K562 (cell line): ENCODE results near the gene MARS1. TPM values are rescaled to one million over a fixed set of nuclear protein-coding genes. Genes with fewer than 3 reads are reported as not detected.

Experiments
- ATAC-seq: fragments of 200-7000 bp; cut with Tn5 transposase; 3 replicates; pipeline ENCODE4 v1.9.1; 2020; ENCODE audit warnings: moderate library complexity
- BruUV-seq: library from RNA; stranded (reverse); fragments of 400-500 nt; replicated peaks from 2 replicates; lab custom pipeline; 2021; lab: Mats Ljungman, UMichigan
- CTCF ChIA-PET: fragments of 300-600 bp; formaldehyde crosslinking; extraction: SDS; loops from one replicate; lab custom pipeline; 2021; ENCODE audit warnings: low intra/inter-chr PET ratio; lab: Yijun Ruan, JAX
- POLR2A ChIA-PET: fragments of 300-600, 350-650 bp; sonication (Branson Sonifier 250); formaldehyde crosslinking; extraction: SDS; loops from one replicate; lab custom pipeline; 2021; ENCODE audit warnings: antibody characterized with exemption, inconsistent platforms; lab: Yijun Ruan, JAX
- DNase-seq, 4 experiments: peaks; one replicate each; pipeline versions ENCODE4 v3.0.0 to v3.0.0-alpha.2; 2011 to 2018; ENCODE audit warnings: low spot score in 3 of 4, mixed read lengths in 3 of 4; ENCODE audit errors: extremely low read depth in 1 of 4
- FAIRE-seq: peaks from 2 replicates; lab custom pipeline; 2011; peaks lifted over from hg19 to GRCh38; lab: Jason Lieb, UNC
- H2AFZ ChIP-seq: 2 replicates; pipeline ENCODE4 v1.6.0; 2011; ENCODE audit warnings: low read depth, low read length, control low read depth, inconsistent platforms
- H3K27ac ChIP-seq: fragments of 200-600 bp; 3 replicates; pipeline ENCODE4 v1.8.0; 2011; ENCODE audit warnings: low read depth, mild to moderate bottlenecking, control low read depth, inconsistent platforms, low read length, moderate library complexity, mixed read lengths; ENCODE audit errors: extremely low read depth
- H3K27me3 ChIP-seq, 2 experiments: fragments of 300-600 bp in 1 of 2; 2 replicates in 1 of 2; 3 replicates in 1 of 2; pipeline versions ENCODE4 v1.6.0 to v1.8.0; 2011; ENCODE audit warnings: inconsistent platforms in 2 of 2, low read length in 2 of 2, mild to moderate bottlenecking in 1 of 2, mixed read lengths in 1 of 2, moderate library complexity in 1 of 2; ENCODE audit not compliant: control insufficient read depth in 2 of 2, insufficient read depth in 2 of 2
- H3K36me3 ChIP-seq: fragments of 300-600 bp; 3 replicates; pipeline ENCODE4 v1.8.0; 2011; ENCODE audit warnings: mild to moderate bottlenecking, low read length, inconsistent platforms; ENCODE audit not compliant: control insufficient read depth, insufficient read depth
- H3K4me1 ChIP-seq, 2 experiments: fragments of 200-600 bp in 1 of 2; replicated peaks in 1 of 2; 2 replicates in 1 of 2; 3 replicates in 1 of 2; pipeline versions ENCODE4 v1.5.1 to v1.8.0; 2011; ENCODE audit warnings: inconsistent platforms in 2 of 2, low read length in 2 of 2, mild to moderate bottlenecking in 1 of 2, mixed read lengths in 1 of 2, moderate library complexity in 1 of 2; ENCODE audit not compliant: control insufficient read depth in 2 of 2, insufficient read depth in 2 of 2
- H3K4me2 ChIP-seq: 2 replicates; pipeline ENCODE4 v1.6.1; 2011; ENCODE audit warnings: low read length, control low read depth, inconsistent platforms, mixed read lengths; ENCODE audit not compliant: insufficient read depth
- H3K4me3 ChIP-seq: fragments of 200-600 bp; sonication (generic), shearing (Covaris generic); 2 replicates; pipeline ENCODE4 v1.5.1; 2016; ENCODE audit warnings: control low read depth, inconsistent platforms
- H3K79me2 ChIP-seq: fragments of 200-600 bp; 3 replicates; pipeline ENCODE4 v1.8.0; 2011; ENCODE audit warnings: low read length, inconsistent platforms; ENCODE audit not compliant: control insufficient read depth, insufficient read depth
- H3K9ac ChIP-seq, 2 experiments: 2 replicates each; pipeline versions ENCODE4 v1.6.0 to v1.6.1; 2011; ENCODE audit warnings: low read depth in 2 of 2, low read length in 2 of 2, control low read depth in 1 of 2, inconsistent platforms in 1 of 2, mild to moderate bottlenecking in 1 of 2, mixed read lengths in 1 of 2; ENCODE audit not compliant: insufficient read depth in 1 of 2
- H3K9me1 ChIP-seq: one replicate; pipeline ENCODE4 v1.6.0; 2011; ENCODE audit warnings: inconsistent platforms, mild to moderate bottlenecking, low read length, moderate library complexity; ENCODE audit not compliant: control insufficient read depth, insufficient read depth
- H3K9me3 ChIP-seq: replicated peaks from 2 replicates; pipeline ENCODE4 v1.5.1; 2011; ENCODE audit warnings: low read depth, low read length, inconsistent platforms; ENCODE audit not compliant: control insufficient read depth, insufficient read depth
- H4K20me1 ChIP-seq: replicated peaks from 2 replicates; pipeline ENCODE4 v1.6.1; 2011; ENCODE audit warnings: low read length, inconsistent platforms, mixed read lengths; ENCODE audit not compliant: control insufficient read depth, insufficient read depth
- EP300 ChIP-seq: IDR thresholded peaks from 2 replicates; pipeline ENCODE4 v1.6.1; 2012; ENCODE audit warnings: low read length, improper control_type of control experiment
- SIRT6 ChIP-seq: IDR thresholded peaks from one replicate; pipeline ENCODE4 v1.6.1; 2012; ENCODE audit warnings: low read depth, mild to moderate bottlenecking, control low read depth, inconsistent platforms, low read length, moderate library complexity
- STAT6 ChIP-seq: sonication (generic); formaldehyde crosslinking; IDR thresholded peaks from 2 replicates; pipeline ENCODE4 v1.8.1; 2023; ENCODE audit warnings: mild to moderate bottlenecking, missing genetic modification reagents
- SUPT5H ChIP-seq: fragments of 450-650 bp; IDR thresholded peaks from 2 replicates; pipeline ENCODE4 v1.6.1; 2016
- ZBED1 ChIP-seq: IDR thresholded peaks from 2 replicates; pipeline ENCODE4 v1.6.1; 2014
- WGBS: fragments of 100-300 bp; shearing (Covaris generic); methylation state at CpG from one replicate; pipeline ENCODE4 v1.1.6; 2016; ENCODE audit warnings: low coverage, mixed read lengths; ENCODE audit not compliant: insufficient coverage; ENCODE audit errors: missing lambda C conversion rate; 5-methylcytosine and 5-hydroxymethylcytosine counted together
- in situ Hi-C: fragments of 300-500 bp; cut with MboI; formaldehyde crosslinking; loops from 4 replicates; pipeline ENCODE4 v1.15.0; 2018; ENCODE audit warnings: inconsistent platforms, mixed read lengths
- intact Hi-C: fragments of 100-400 bp; cut with micrococcal nuclease; formaldehyde crosslinking; loops from 2 replicates; pipeline ENCODE4 v1.14.2; 2022
- polyA plus RNA-seq, 8 experiments: library from polyadenylated mRNA; depleted of rRNA in 4 of 8; stranded (reverse) in 5 of 8; unstranded in 3 of 8; fragments of >200 nt; fragmentation: Nextera tagmentation in 2 of 8; fragmentation: Illumina TruSeq in 1 of 8; extraction: Ambion mirVana in 2 of 8; extraction: Trizol in 1 of 8; gene quantifications; 2 replicates each; pipeline versions ENCODE4 v1.2.1 to v1.2.3, GENCODE V29; 2011 to 2014; ENCODE audit warnings: inconsistent platforms in 1 of 8, missing spikeins in 1 of 8
- total RNA-seq, 7 experiments: library from RNA; depleted of rRNA in 6 of 7; stranded (reverse); fragments of >200 nt in 6 of 7; fragmentation: Illumina TruSeq in 2 of 7; extraction: Trizol in 2 of 7; gene quantifications; 2 replicates each; pipeline versions ENCODE4 v1.2.1 to v1.2.3, GENCODE V29; 2011 to 2021; ENCODE audit warnings: low replicate concordance in 1 of 7

Gene MARS1
- total and polyA plus RNA-seq, 9 of the 15 experiments (the other 6 are each of a cell fraction or from before 2014, with no cell fraction given): 117 to 382 (median 220) TPM

- no peak overlapping the region for H3K27ac ChIP-seq
- no peaks in the 10 kb centered on the region for H3K79me2 ChIP-seq
- intact Hi-C loops (no loop called here), in situ Hi-C loops (no loop called here)
- H2AFZ ChIP-seq: no peak overlapping the region
- DNase-seq: no peak
- BruUV-seq: no TSS peak
- ChIA-PET CTCF (no interaction called here), POLR2A (interaction anchor here (0.6 kb wide), 1 partner anchor 69 kb away, joined by 3 read pairs; no protein-coding TSS in a partner anchor)
- H3K36me3 ChIP-seq: no peaks in the 10 kb centered on the region
- no peak overlapping the region for H3K4me2 ChIP-seq
- no peak for FAIRE-seq
- H3K27me3 ChIP-seq: no peaks in the 10 kb centered on the region
- ATAC-seq: no peak
- H3K9me3 ChIP-seq: no peaks in the 10 kb centered on the region
- no peaks in the 10 kb centered on the region for H4K20me1 ChIP-seq
- H3K9me1 ChIP-seq: no peaks in the 10 kb centered on the region
- no peak overlapping the region for H3K4me3 ChIP-seq
- no peak overlapping the region for H3K9ac ChIP-seq
- no peak for TF ChIP-seq SUPT5H
- TF ChIP-seq STAT6 (CRISPR knock-in tag): no peak
- TF ChIP-seq SIRT6: no peak
- TF ChIP-seq EP300: no peak
- TF ChIP-seq ZBED1: no peak
- H3K4me1 ChIP-seq: peaks cover 9 to 14% of the 10 kb centered on the region in 2 experiments
- 51% methylated on average over 2 of the region's 2 CpGs for WGBS
Measured at GRCh38 chr12:57448669-57449068, 39.2 kb upstream of the MARS1 start.
